ENCODE data around the gene MAN2A1. TPM values are rescaled to one million over a fixed set of nuclear protein-coding genes. Genes with fewer than 3 reads are reported as not detected.

MAN2A1 gene
- total RNA-seq, 1 experiment from 2014 or later, result 78.0 TPM

- Mint-ChIP-seq H3K27ac (no peak overlapping the region), H3K36me3 (ENCODE audit: insufficient read depth in 1 of 3, low read depth in 3 of 3) (no peaks in the 10 kb centered on the region), H3K4me3 (no peak overlapping the region), H3K4me1 (no peaks in the 10 kb centered on the region), H3K9me3 (no peaks in the 10 kb centered on the region), H3K27me3 (ENCODE audit: low read depth) (no peaks in the 10 kb centered on the region)
- DNase-seq, result no peak
- Histone ChIP-seq H3K4me2 (ENCODE audit: insufficient read depth, insufficient read length, low read length) (no peak overlapping the region), H2BK15ac (ENCODE audit: low read depth, low read length) (no peak overlapping the region), H4K5ac (ENCODE audit: insufficient read length, low read depth, low read length) (no peak overlapping the region), H4K91ac (ENCODE audit: insufficient read length, low read depth, low read length) (no peak overlapping the region), H3K79me1 (ENCODE audit: insufficient read depth, low read depth, low read length, poor library complexity, severe bottlenecking) (no peaks in the 10 kb centered on the region), H2BK120ac (ENCODE audit: low read depth, low read length, poor library complexity, severe bottlenecking) (no peak overlapping the region), H3K9ac (ENCODE audit: extremely low read depth, insufficient read length, low read length) (no peak overlapping the region), H3K23me2 (ENCODE audit: insufficient read length, low read depth, low read length, poor library complexity, severe bottlenecking) (no peaks in the 10 kb centered on the region), H3K4ac (ENCODE audit: low read depth, low read length) (no peak overlapping the region), H2BK12ac (ENCODE audit: insufficient read length, low read depth, low read length) (no peak overlapping the region), H3K79me2 (ENCODE audit: insufficient read depth, low read length) (no peaks in the 10 kb centered on the region), H2BK5ac (ENCODE audit: insufficient read length, low read length) (no peak overlapping the region), H2AFZ (ENCODE audit: low read length) (no peak overlapping the region), H2AK5ac (ENCODE audit: insufficient read length, low read length) (no peak overlapping the region), H3K9me3 (ENCODE audit: control insufficient read depth, low read depth, low read length) (no peaks in the 10 kb centered on the region), H4K8ac (replicated peaks; ENCODE audit: insufficient read length, low read depth, low read length) (no peak overlapping the region), H3K18ac (ENCODE audit: insufficient read length, low read depth, low read length) (no peak overlapping the region), H2BK20ac (ENCODE audit: low read depth, low read length, poor library complexity, severe bottlenecking) (no peak overlapping the region), H3T11ph (ENCODE audit: low read length) (no peak overlapping the region), H3K56ac (ENCODE audit: insufficient read length, low read depth, low read length) (no peak overlapping the region), H3K23ac (ENCODE audit: insufficient read length, low read depth, low read length) (no peak overlapping the region), H3K27me3 (ENCODE audit: insufficient read depth, low read length) (no peaks in the 10 kb centered on the region), H3K14ac (ENCODE audit: insufficient read depth, low read length) (no peak overlapping the region), H3K27ac (ENCODE audit: insufficient read length, low read depth, low read length) (no peak overlapping the region), H3K4me1 (ENCODE audit: insufficient read depth, low read length) (no peaks in the 10 kb centered on the region), H4K20me1 (ENCODE audit: control insufficient read depth, insufficient read depth, insufficient read length) (no peaks in the 10 kb centered on the region)
- WGBS (ENCODE audit: extremely low coverage, insufficient read length, low lambda C conversion rate), result no CpG with 5 or more reads among the region's 2 CpGs
- TF ChIP-seq, protein P1, sequence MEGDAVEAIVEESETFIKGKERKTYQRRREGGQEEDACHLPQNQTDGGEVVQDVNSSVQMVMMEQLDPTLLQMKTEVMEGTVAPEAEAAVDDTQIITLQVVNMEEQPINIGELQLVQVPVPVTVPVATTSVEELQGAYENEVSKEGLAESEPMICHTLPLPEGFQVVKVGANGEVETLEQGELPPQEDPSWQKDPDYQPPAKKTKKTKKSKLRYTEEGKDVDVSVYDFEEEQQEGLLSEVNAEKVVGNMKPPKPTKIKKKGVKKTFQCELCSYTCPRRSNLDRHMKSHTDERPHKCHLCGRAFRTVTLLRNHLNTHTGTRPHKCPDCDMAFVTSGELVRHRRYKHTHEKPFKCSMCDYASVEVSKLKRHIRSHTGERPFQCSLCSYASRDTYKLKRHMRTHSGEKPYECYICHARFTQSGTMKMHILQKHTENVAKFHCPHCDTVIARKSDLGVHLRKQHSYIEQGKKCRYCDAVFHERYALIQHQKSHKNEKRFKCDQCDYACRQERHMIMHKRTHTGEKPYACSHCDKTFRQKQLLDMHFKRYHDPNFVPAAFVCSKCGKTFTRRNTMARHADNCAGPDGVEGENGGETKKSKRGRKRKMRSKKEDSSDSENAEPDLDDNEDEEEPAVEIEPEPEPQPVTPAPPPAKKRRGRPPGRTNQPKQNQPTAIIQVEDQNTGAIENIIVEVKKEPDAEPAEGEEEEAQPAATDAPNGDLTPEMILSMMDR (conservative IDR thresholded peaks at IDR 0.05), result no peak
Observed at GRCh38 chr5:109653042-109653441, 36.7 kb upstream of the MAN2A1 start.

All from H9 (cell line).